ENCODE results near the gene KCNJ14.

DNA sequence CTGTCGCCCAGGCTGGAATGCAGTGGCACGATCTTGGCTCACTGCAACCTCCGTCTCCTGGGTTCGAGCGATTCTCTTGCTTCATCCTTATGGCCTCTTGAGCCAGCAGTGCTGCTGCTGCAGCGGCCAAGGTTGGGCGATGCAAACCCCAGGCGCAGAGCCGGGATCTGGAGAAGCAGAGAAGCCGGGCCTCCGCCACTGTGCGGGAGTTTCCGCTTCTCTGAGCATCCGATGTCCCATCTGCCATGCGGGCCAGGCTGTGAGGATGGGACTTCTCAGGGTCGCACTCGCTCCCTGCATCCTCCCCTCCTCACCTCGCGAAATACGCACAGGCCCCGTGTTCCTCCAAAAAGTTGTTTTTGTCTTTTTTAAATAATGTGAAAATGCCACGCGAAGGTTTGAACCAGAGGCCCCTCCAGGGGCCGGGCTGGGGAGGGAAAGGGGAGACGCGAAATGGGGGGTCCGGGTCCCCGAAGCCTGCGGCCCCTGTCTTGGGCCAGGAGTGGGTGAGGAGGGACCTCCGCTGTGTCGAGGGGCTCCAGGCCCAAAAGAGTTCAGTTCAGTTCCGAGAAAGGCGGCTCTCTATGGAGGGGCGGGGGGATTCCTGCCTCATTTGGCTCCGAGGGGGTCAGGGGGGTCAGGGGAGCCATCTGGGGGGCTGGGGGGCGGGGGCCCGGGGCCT is 29.7 kb downstream of the KCNJ14 start:
- TF ChIP-seq, protein P1, sequence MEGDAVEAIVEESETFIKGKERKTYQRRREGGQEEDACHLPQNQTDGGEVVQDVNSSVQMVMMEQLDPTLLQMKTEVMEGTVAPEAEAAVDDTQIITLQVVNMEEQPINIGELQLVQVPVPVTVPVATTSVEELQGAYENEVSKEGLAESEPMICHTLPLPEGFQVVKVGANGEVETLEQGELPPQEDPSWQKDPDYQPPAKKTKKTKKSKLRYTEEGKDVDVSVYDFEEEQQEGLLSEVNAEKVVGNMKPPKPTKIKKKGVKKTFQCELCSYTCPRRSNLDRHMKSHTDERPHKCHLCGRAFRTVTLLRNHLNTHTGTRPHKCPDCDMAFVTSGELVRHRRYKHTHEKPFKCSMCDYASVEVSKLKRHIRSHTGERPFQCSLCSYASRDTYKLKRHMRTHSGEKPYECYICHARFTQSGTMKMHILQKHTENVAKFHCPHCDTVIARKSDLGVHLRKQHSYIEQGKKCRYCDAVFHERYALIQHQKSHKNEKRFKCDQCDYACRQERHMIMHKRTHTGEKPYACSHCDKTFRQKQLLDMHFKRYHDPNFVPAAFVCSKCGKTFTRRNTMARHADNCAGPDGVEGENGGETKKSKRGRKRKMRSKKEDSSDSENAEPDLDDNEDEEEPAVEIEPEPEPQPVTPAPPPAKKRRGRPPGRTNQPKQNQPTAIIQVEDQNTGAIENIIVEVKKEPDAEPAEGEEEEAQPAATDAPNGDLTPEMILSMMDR (conservative IDR thresholded peaks at IDR 0.05; ENCODE audit: low read depth, low read length): no peak
- TF ChIP-seq EZH2 (IDR thresholded peaks at IDR 0.05; ENCODE audit: low read length, unreplicated experiment): no peak
- no peak for TF ChIP-seq EZH2phosphoT487 (IDR thresholded peaks at IDR 0.05; ENCODE audit: borderline replicate concordance, low read length)

Measured in PC-3 (cell line).